Fibroblast of lung (primary cell): ENCODE measurements around the gene MRFAP1L1.

Source experiments
- CTCF ChIP-seq, 2 donors: IDR thresholded peaks in 1 of 2; conservative IDR thresholded peaks in 1 of 2; 1 replicate in 1 of 2; 2 replicates in 1 of 2; pipeline ENCODE4 v1.5.1; 2011 to 2012; ENCODE audit warnings: low read length in 2 of 2, control low read depth in 1 of 2, inconsistent platforms in 1 of 2, low read depth in 1 of 2, mild to moderate bottlenecking in 1 of 2
- EZH2 ChIP-seq: IDR thresholded peaks from 2 replicates; pipeline ENCODE4 v1.5.1; 2012; ENCODE audit warnings: low read length, control low read depth, mild to moderate bottlenecking; ENCODE audit errors: missing control alignments

DNA sequence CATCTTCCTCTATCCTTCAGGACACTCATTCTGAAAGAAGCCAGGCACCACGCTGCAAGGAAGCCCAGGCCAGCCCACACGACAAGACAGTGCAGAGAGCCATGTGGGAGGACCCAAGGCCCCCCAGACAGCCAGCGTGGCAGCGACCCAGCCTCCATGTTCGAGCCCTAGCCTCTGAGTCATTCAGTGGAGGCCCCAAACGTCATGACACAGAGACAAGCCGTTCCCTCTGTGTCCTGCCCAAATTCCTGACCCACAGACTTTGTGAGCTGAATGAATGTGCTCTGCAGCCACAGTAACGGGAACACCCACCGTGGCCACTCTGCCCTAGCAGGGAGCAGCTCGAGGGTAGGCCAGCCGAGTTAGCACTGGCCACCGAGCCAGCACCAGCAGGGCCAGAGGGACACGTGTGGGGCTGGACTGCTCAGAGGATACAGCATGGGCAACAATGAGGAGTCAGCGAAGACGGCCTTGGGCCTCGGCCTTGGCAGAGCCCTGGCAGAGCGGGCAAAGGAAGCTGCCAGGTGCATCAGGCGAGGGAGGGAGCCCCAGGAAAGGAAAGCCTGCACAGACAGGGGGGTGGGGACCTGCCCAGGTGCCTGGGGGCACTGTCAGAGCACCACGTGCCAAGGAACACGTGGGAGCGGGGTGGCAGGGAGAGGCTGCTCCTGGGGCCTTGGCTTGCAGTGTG lies 14.9 kb upstream of the MRFAP1L1 start:
- no peak for TF ChIP-seq CTCF (conservative IDR thresholded peaks at IDR 0.05 in 1 of 2, IDR thresholded peaks at IDR 0.05 in 1 of 2; ENCODE audit: low read depth in 1 of 2, low read length in 2 of 2)
- TF ChIP-seq EZH2 = no peak
